CD1c-positive myeloid dendritic cell (primary cell): ENCODE results near the gene CARM1.
"Not testable (repeated sequence)": the region's sequence is repeated elsewhere in the genome, so short reads cannot be mapped to it uniquely, and the experiment has no call there.

Experiments used
- DNase-seq: peaks from one replicate; pipeline ENCODE4 v3.0.0-alpha.2; 2016; ENCODE audit errors: extremely low spot score

The CARM1 gene

GRCh38 chr19:10846500-10847202, 24.7 kb upstream of the CARM1 start:
- no peak for DNase-seq

- DNase-seq: peak; percentile 69
These were observed 23.0 kb upstream of the CARM1 start, which contains the start of gene C19orf38 for GRCh38 chr19:10848230-10848856. C19orf38 (plus strand) TSS chr19:10848415; CDS start chr19:10848509, 94 bp downstream.

- no peak for DNase-seq
These were observed 20.7 kb upstream of the CARM1 start for GRCh38 chr19:10850631-10851030.

GRCh38 chr19:10852098-10852800, 19.1 kb upstream of the CARM1 start:
- DNase-seq: no peak

- no peak for DNase-seq
These were observed 18.4 kb upstream of the CARM1 start for GRCh38 chr19:10852941-10853340.

- peak; percentile 37 for DNase-seq
These were observed 16.8 kb upstream of the CARM1 start for GRCh38 chr19:10854350-10855089.

GRCh38 chr19:10855879-10856522, 15.4 kb upstream of the CARM1 start:
- DNase-seq: peak; percentile 61

GRCh38 chr19:10856899-10857298, 14.5 kb upstream of the CARM1 start:
- DNase-seq: not testable (repeated sequence)

GRCh38 chr19:10858204-10858828, 13.0 kb upstream of the CARM1 start:
- peak; percentile 45 for DNase-seq

GRCh38 chr19:10861103-10861651, 10.2 kb upstream of the CARM1 start:
- peak; percentile 72 for DNase-seq

- no peak for DNase-seq
These were observed 8.7 kb upstream of the CARM1 start for GRCh38 chr19:10862561-10863106.

- DNase-seq: peak; percentile 50
These were observed 8.1 kb upstream of the CARM1 start for GRCh38 chr19:10863107-10863717.

GRCh38 chr19:10864538-10864899, 6.8 kb upstream of the CARM1 start:
- peak; percentile 84 for DNase-seq

- no peak for DNase-seq
These were observed 4.9 kb upstream of the CARM1 start for GRCh38 chr19:10866495-10866894.

GRCh38 chr19:10868872-10869547, 2.3 kb upstream of the CARM1 start:
- no peak for DNase-seq

- DNase-seq: not testable (repeated sequence)
These were observed 1.5 kb upstream of the CARM1 start for GRCh38 chr19:10869872-10870311.

GRCh38 chr19:10870501-10870954, 825 bp upstream of the CARM1 start:
- no peak for DNase-seq

- peak; percentile 28 for DNase-seq
These were observed 575 bp downstream of the CARM1 start for GRCh38 chr19:10871711-10872545.
